Colon (tissue), 2 donors: ENCODE data around the gene DYNC1LI2.
"Not testable (repeated sequence)": the region's sequence is repeated elsewhere in the genome, so short reads cannot be mapped to it uniquely, and the experiment has no call there.

Source experiments
- FAIRE-seq: peaks from 2 replicates; lab custom pipeline; 2012; peaks lifted over from hg19 to GRCh38; lab: Jason Lieb, UNC
- donor health status: control.
- donor health status: control.

Gene DYNC1LI2

DNA sequence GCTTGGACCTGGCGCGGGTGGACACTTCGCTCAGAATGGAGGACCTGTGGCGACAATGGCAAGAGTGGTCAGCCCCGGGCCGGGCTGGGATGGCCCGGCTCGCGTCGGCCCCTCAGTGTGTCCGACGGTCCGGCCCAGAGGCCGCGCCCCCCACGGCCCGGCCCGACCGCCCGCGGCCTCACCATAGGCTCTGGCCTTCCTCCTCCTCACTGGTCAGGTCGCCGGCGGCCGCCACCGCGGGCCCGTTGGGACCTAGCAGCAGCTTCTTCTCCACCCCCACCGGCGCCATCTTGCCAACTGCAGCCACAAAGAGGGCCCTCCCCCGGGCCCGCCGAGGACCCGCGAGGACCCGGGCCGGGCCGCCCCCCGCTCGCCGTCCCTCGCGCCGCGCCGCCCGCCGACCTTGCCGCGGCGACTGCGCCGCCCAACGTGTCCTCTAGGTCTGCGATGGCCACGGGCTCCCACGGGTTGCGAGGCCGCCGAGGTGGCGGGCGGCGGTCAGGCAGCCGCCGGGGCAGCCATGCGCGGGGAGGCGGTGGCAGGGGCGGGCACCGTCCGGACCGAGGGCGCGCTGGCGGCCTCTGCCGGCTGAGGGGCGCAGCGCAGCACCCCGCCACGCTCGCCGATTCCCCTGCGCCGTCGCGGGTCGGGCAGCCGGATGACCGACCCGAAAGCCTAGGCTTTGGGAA lies at the start of gene DYNC1LI2:
TSS of gene DYNC1LI2 (minus strand) at position 307 of the 689 bp plus-strand sequence. CDS start at position 289, 18 bp downstream.
- FAIRE-seq: no peak

GRCh38 chr16:66800856-66801255 lies 49.4 kb upstream of the DYNC1LI2 start:
- FAIRE-seq: no peak

DNA sequence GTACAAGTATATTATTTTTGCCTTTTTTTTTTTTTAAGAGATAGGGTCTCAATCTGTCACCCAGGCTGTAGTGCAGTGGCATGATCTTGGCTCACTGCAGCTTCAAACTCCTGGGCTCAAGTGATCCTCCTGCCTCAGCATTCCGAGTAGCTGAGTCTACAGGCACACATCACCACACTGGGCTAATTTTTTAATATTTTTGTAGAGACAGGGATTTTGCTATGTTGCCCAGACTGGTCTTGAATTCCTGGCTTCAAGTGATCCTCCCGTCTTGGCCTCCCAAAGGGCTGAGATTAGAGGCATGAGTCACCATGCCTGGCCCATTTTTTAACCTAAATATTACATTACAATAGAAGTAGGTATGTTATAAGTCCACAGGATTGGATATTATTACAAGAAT lies 46.8 kb upstream of the DYNC1LI2 start:
- no peak for FAIRE-seq

DNA sequence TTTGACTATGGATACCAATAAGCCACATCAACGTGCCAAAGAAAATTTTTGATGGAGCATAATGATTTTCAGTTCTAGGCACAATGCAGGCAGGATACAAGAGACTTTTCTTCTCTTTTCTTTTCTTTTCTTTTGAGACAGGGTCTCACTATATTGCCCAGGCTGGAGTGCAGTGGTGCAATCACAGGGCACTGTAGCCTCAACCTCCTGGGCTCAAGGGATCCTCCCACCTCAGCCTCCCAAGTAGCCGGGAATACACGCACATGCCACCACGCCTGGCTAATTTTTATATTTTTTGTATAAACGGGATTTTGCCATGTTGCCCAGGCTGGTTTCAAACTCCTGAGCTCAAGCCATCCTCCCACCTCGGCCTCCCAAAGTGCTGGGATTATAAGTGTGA lies 42.6 kb upstream of the DYNC1LI2 start:
- FAIRE-seq: not testable (repeated sequence)

DNA sequence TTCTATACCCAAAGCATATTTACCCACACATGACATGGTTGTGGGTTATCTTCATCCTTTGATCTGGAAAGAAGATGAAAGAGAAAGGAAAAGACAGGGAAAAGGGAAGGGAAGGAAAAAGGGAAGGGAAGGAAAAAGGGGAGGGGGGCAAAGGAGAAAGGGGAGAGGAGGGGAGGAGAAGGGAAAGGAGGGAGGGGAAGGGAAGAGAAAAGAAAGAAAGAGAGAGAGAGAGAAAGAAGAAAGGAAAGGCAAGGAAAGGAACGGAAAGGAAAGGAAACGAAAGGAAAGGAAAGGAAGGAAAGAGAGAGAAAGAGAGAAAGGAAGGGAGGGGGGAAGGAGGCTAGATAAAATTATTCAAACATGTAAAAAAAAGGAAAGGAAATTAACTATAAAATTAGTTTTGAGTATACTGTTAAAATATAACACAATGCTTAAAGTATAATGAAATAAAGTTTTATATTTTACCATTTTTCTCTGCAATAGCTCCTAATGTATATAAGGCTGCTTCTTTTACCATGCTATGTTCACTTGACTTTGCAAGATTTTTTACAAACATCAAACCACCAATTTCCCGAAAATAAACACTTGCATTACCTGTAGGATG lies 38.8 kb upstream of the DYNC1LI2 start:
- no peak for FAIRE-seq

- FAIRE-seq: no peak
Observed at GRCh38 chr16:66787427-66787826, 36.0 kb upstream of the DYNC1LI2 start.

- FAIRE-seq: no peak
Observed at GRCh38 chr16:66786551-66786950, 35.1 kb upstream of the DYNC1LI2 start.

DNA sequence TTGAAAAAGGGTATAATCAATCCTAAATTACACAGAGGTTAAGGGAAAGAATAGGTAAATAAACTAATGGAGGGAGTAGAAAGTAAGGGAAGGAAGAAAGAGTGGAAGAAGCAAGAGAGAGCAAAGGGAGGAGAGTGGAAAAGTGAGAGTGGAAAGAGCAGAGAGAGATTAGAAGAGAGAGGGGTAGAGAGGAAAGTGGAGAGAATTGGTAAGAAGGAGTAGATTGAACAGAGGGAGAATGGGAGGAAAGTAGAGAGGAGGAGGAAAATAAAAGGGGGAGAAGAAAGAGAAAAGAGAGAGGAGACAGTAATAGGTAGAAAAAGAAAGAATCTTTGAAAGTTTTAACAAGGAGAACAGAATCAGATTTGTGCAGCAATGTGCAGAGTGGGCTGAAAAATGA lies 25.0 kb upstream of the DYNC1LI2 start:
- FAIRE-seq: no peak

DNA sequence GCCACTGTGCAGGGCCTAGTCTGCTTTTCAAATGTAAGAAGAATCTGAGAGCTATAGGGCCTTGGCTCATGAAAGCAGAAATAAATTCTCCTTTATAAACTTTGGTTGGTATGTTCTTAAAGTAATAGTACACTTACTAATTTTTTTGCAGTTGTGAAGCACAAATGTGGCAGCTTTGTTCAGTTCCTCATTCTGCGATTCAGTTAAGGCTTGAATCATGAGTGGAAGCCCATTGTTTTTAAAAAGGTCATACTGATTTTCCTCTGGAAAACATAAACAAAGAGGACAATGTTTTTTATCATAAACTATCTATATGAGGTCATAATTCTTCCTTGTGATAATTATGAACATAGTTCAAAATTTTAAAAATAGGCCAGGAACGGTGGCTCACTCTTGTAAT lies 23.6 kb upstream of the DYNC1LI2 start:
- FAIRE-seq: no peak

DNA sequence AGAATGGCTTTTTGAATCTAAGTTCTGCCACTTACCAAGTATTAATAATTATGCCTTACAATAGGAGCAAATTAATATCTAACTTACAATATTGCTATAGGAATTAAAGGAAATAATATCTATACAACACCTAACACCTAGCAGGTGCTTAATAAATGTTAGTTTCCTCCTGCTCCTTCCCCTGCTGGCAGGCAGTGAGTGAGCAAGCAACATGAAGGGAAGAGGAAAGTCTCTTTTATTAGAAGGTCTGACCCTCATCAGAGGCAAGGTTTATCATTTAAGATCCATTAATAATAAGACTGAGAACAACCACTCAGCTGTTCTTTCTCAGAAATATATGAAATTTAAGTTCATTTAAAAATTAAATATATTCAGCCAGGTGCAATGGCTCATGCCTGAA lies 6.7 kb upstream of the DYNC1LI2 start:
- FAIRE-seq: no peak

DNA sequence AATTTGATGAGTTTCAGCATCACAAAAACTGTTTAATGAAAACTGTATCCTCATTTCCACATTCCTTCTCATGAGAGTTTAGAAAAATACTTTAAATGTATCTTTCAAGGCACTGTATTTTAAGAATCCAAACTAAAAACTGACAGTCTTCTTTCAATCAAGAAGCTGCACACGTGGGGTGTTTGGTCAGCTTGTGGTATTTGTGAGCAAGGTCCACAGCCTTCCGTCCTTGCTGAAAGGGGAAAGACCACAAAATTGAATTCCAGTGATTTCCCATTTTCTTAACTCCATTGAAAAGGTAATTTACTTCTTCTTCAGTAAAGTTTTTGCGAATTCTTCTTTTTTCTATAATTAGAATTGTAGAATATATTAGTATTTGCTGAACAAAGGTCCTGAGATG lies 3.4 kb upstream of the DYNC1LI2 start:
- no peak for FAIRE-seq

DNA sequence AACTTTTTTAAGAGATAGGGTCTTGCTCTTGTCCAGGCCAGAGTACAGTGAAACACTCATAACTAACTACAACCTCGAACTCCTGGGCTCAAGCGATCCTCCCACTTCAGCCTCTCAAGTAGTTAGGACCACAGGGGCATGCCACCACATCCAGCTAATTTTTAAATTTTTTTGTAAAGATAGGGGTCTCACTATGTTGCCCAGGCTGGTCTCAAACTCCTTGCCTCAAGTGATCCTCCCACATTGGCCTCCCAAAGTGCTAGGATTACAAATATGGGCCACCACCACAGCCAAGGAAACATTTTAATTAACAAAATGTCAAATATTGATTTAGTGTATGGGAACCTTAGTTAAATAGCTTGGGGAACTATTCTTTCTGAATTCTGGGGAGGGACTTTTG lies 2.8 kb upstream of the DYNC1LI2 start:
- FAIRE-seq: no peak

DNA sequence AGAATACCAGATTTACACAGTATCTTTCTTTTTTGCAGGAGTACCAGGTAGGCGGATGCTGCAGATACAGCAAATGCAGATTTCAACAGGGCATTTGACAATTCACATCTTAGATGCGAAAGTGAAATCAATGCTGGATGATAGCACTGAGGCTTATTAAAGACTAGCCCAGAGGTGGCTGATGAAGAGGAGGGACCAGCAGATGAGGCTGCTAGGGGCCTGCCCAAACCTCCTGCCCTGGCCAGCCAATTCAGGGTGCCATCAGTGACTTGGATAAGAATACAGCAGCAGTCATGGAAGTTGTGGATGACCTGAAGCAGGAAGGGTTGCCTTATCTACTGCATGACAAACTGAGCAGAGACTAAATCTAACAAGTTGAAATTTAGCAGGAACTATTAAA lies 1.5 kb upstream of the DYNC1LI2 start:
- no peak for FAIRE-seq

DNA sequence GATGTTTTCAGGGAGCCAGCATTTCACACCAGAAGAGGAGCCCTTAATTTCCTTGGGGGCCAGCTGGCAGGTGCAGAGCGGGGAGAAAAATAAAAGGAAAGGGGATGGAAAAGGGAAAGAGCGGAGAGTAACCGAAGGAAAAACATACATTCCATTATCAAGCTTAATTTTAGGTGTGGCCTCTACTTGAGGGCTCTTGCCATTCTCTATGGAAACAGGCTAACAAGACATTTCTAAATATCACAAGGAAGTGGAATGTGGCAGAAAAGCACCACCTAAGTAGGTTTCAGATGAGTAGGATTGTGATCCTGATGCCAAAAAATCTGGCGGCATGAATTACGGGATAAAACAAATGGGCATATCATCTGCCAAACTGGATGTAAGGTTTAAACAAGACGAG lies 970 bp upstream of the DYNC1LI2 start:
- FAIRE-seq: no peak

DNA sequence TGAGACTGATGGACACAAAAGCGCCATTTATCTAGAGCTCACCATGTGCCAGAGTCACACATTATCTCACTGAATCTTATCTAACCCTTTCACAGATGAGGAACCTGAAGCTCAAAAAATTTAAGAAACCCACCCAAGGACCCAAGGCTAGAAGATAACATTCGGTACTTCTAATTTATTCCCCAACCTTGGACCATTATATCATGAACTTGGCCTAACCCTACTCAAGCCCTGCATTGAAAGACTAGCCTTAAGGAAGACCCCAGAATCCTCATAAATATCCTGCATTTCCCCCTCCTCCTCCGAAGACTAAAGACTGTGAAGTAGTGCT lies 548 bp upstream of the DYNC1LI2 start:
- no peak for FAIRE-seq

GRCh38 chr16:66751053-66751302 lies 431 bp downstream of the DYNC1LI2 start:
- FAIRE-seq: no peak

DNA sequence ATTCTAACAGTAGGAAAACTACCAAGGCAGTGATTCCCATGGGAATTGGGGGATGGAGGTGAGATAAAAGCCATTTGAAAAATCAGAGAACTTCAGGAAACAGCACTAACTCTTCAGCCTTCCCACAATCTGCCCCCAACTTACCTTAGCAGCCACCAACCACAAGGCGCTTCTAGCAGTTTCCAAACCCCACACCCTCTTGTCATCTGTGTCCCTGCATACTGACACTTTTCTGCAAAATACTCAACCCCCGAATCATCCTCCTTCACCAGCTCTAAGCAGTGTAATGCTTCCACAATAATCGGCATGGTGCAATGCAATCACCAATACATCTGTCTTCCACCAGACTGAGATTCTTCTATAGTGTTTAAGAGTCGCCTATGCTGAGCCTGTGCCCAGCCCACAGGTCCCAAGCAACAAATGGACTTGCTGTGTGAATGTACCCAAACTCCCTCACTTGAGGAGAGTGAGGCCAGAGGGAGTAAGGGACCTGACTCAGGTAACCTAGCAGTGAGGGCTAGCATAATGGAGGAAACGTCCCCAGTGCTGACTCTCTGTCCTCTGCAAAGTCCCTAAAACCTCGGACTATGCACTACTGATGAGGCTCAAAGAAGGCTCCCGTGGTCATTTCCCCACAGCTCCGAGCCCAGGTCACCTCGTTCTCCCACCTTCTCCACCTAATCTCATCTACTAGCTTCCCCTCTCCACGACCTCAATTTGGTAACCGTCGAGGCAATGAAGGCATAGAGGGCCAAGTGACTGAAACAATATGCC lies 943 bp downstream of the DYNC1LI2 start:
- FAIRE-seq: no peak

DNA sequence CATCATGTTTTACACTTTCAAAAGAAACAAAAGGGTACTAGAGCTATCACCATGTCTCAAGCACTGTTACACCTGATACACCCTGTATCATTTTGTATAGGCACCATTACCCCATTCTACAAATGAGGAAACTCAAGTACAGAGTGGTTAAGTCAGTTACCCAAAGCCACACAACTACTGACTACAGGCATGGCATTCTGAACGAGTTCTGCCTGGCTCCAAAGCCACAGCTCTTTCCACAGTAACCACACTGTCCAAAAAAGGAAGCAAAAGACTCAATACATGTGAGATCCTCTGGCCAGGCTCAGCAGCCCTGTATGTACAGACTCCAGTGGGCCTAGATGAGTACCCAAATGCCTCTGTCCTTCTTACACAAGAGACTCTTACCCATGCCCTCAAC lies 4.7 kb downstream of the DYNC1LI2 start:
- FAIRE-seq: no peak

DNA sequence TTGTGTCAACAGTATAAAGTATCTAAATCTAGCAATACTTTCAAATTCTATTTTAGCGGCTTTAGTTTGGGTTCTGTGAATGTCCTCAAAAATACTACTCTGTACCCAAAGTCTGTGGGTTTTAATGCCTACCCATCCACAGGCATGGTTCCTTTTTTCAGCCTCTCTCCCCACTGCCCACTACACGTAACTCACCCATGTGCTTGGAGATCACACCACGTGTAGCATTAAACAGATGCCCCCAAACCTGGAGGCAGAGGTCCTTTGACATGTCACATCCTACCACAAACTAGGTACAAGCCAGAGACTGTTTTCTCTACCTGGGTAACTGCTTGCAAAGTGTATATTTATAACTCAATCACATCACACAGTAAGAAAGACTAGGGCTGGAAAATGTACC lies 5.4 kb downstream of the DYNC1LI2 start:
- no peak for FAIRE-seq

DNA sequence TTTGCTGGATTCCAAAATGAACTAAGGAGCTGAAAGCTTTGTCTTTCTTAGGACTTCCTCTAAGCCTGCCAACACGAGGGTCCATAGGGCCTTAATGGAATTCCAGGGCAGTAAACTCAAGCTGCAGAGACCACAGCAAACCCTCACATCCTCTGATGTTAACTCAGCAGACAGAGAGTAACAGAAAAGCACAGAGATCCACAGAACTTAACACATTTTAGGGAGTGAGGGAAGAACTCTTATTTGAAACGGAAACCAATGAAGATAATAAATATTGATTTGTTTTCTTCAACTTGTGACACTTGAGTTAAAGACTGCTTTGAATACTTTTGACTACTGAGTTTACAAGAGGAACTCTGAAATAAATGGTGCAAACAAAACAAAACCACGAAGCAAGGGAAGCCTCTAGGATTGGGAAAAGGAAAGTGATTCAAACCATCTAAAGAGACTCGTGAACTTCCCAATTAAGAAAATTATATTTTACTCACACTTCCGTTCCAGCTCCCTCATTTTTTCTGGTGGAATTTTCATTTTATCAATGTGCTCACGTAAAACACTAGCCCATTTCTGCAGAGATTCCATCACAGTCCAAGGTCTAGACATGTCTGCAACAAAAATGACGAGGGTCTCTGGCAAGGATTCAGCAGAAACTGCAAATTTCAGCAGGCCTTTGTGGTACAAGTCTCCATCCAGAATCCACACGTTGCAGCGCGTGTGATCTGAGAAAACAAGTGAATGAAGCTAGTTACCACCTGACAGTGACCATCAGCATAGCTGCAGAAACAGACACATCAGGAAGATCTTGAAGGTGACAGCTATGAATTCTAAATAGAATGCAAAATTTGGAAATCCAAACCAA lies 9.2 kb downstream of the DYNC1LI2 start:
- FAIRE-seq: no peak

DNA sequence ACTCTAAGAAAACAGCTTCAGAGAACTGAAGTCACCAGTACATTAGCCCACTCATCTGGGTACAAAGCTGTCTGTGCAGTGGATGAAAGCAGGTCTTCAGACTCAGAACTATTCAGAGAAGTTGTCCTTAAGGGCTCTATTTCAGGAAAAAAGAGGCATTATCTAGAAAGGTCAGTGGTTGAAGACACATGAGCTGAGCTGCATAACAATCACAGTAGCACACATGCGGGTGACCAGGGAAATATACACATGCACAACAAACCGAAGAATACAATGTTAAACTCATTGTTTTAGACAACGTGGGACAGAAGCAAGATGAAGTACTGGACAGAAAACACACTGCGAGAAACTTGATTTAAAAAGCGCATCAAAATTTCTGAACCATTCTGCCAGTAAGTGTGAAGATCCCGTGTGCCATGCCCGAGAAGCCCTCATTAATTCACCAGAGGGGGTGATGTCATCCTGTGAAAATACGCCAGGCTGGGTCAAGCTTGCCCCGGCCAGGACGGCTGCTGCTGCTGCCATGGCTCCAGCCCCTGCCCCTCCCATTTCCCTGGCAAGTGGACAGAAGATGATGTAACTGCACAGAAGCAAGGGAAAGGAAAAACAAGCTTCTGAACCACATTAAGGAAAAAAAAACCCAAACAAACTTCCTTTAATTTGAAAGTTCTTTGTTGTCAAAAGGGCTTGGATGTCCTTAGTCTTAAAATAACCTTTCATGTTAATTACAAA lies 10.1 kb downstream of the DYNC1LI2 start:
- no peak for FAIRE-seq

- FAIRE-seq: no peak
Observed at GRCh38 chr16:66740533-66740932, 10.9 kb downstream of the DYNC1LI2 start.
